ENCODE measurements around the gene ALMS1.
"Not testable (repeated sequence)": the region's sequence is repeated elsewhere in the genome, so short reads cannot be mapped to it uniquely, and the experiment has no call there.

The ALMS1 gene

GRCh38 chr2:73385504-73386341 lies at the start of gene ALMS1:
ALMS1 (plus strand) TSS chr2:73385836; CDS start chr2:73385869, 33 bp downstream.
- H3K9me3 ChIP-seq (ENCODE audit: control insufficient read depth, insufficient read depth, low read length), result no peaks in the 10 kb centered on the region

GRCh38 chr2:73337828-73338227 lies 47.8 kb upstream of the ALMS1 start:
- no peak overlapping the region for H3K9ac ChIP-seq (ENCODE audit: low read depth, low read length)
- no peaks in the 10 kb centered on the region for H3K9me3 ChIP-seq (ENCODE audit: control insufficient read depth, insufficient read depth, low read length)
- no peaks in the 10 kb centered on the region for H3K36me3 ChIP-seq (ENCODE audit: insufficient read depth, low read length)
- H3K4me1 ChIP-seq (ENCODE audit: insufficient read depth, low read length), result no peaks in the 10 kb centered on the region

More at GRCh38 chr2:73385504-73386341, at the start of gene ALMS1:
- H3K9ac ChIP-seq (ENCODE audit: low read depth, low read length), result peak within 1 kb of the TSS; percentile 93
- H3K36me3 ChIP-seq (ENCODE audit: insufficient read depth, low read length), result no peaks in the 10 kb centered on the region
- H3K4me1 ChIP-seq (ENCODE audit: insufficient read depth, low read length), result no peaks in the 10 kb centered on the region

GRCh38 chr2:73339201-73339600 lies 46.4 kb upstream of the ALMS1 start:
- Histone ChIP-seq H3K9me3 (ENCODE audit: control insufficient read depth, insufficient read depth, low read length) (no peaks in the 10 kb centered on the region), H3K36me3 (ENCODE audit: insufficient read depth, low read length) (no peaks in the 10 kb centered on the region), H3K4me1 (ENCODE audit: insufficient read depth, low read length) (no peaks in the 10 kb centered on the region), H3K9ac (ENCODE audit: low read depth, low read length) (no peak overlapping the region)

GRCh38 chr2:73341039-73341438 lies 44.6 kb upstream of the ALMS1 start:
- Histone ChIP-seq H3K4me1 (ENCODE audit: insufficient read depth, low read length) (no peaks in the 10 kb centered on the region), H3K9ac (ENCODE audit: low read depth, low read length) (no peak overlapping the region), H3K9me3 (ENCODE audit: control insufficient read depth, insufficient read depth, low read length) (no peaks in the 10 kb centered on the region), H3K36me3 (ENCODE audit: insufficient read depth, low read length) (no peaks in the 10 kb centered on the region)

GRCh38 chr2:73343992-73344391 lies 41.6 kb upstream of the ALMS1 start:
- Histone ChIP-seq H3K9me3 (ENCODE audit: control insufficient read depth, insufficient read depth, low read length) (no peaks in the 10 kb centered on the region), H3K4me1 (ENCODE audit: insufficient read depth, low read length) (no peaks in the 10 kb centered on the region), H3K36me3 (ENCODE audit: insufficient read depth, low read length) (no peaks in the 10 kb centered on the region), H3K9ac (ENCODE audit: low read depth, low read length) (no peak overlapping the region)

GRCh38 chr2:73344747-73345146 lies 40.9 kb upstream of the ALMS1 start:
- H3K9me3 ChIP-seq (ENCODE audit: control insufficient read depth, insufficient read depth, low read length); H3K9ac ChIP-seq (ENCODE audit: low read depth, low read length); H3K36me3 ChIP-seq (ENCODE audit: insufficient read depth, low read length); H3K4me1 ChIP-seq (ENCODE audit: insufficient read depth, low read length): not testable (repeated sequence)

GRCh38 chr2:73350035-73350691 lies 35.5 kb upstream of the ALMS1 start:
- no peaks in the 10 kb centered on the region for H3K4me1 ChIP-seq (ENCODE audit: insufficient read depth, low read length)
- no peaks in the 10 kb centered on the region for H3K9me3 ChIP-seq (ENCODE audit: control insufficient read depth, insufficient read depth, low read length)
- H3K36me3 ChIP-seq (ENCODE audit: insufficient read depth, low read length), result no peaks in the 10 kb centered on the region
- no peak overlapping the region for H3K9ac ChIP-seq (ENCODE audit: low read depth, low read length)

- Histone ChIP-seq H3K9me3 (ENCODE audit: control insufficient read depth, insufficient read depth, low read length) (no peaks in the 10 kb centered on the region), H3K4me1 (ENCODE audit: insufficient read depth, low read length) (no peaks in the 10 kb centered on the region), H3K9ac (ENCODE audit: low read depth, low read length) (no peak overlapping the region), H3K36me3 (ENCODE audit: insufficient read depth, low read length) (no peaks in the 10 kb centered on the region)
Observed at GRCh38 chr2:73356097-73356496, 29.5 kb upstream of the ALMS1 start.

- no peaks in the 10 kb centered on the region for H3K36me3 ChIP-seq (ENCODE audit: insufficient read depth, low read length)
- no peak overlapping the region for H3K9ac ChIP-seq (ENCODE audit: low read depth, low read length)
Observed at GRCh38 chr2:73359915-73360697, 25.5 kb upstream of the ALMS1 start.

GRCh38 chr2:73366060-73366459 lies 19.6 kb upstream of the ALMS1 start:
- H3K9ac ChIP-seq (ENCODE audit: low read depth, low read length), result no peak overlapping the region
- no peaks in the 10 kb centered on the region for H3K9me3 ChIP-seq (ENCODE audit: control insufficient read depth, insufficient read depth, low read length)
- H3K36me3 ChIP-seq (ENCODE audit: insufficient read depth, low read length), result no peaks in the 10 kb centered on the region
- no peaks in the 10 kb centered on the region for H3K4me1 ChIP-seq (ENCODE audit: insufficient read depth, low read length)

More at GRCh38 chr2:73359915-73360697, 25.5 kb upstream of the ALMS1 start:
- Histone ChIP-seq H3K9me3 (ENCODE audit: control insufficient read depth, insufficient read depth, low read length) (no peaks in the 10 kb centered on the region), H3K4me1 (ENCODE audit: insufficient read depth, low read length) (no peaks in the 10 kb centered on the region)

- no peaks in the 10 kb centered on the region for H3K9me3 ChIP-seq (ENCODE audit: control insufficient read depth, insufficient read depth, low read length)
- H3K9ac ChIP-seq (ENCODE audit: low read depth, low read length), result no peak overlapping the region
- no peaks in the 10 kb centered on the region for H3K36me3 ChIP-seq (ENCODE audit: insufficient read depth, low read length)
- H3K4me1 ChIP-seq (ENCODE audit: insufficient read depth, low read length), result no peaks in the 10 kb centered on the region
Observed at GRCh38 chr2:73368781-73369180, 16.9 kb upstream of the ALMS1 start.

- H3K9ac ChIP-seq (ENCODE audit: low read depth, low read length), result no peak overlapping the region
- H3K36me3 ChIP-seq (ENCODE audit: insufficient read depth, low read length), result no peaks in the 10 kb centered on the region
- H3K4me1 ChIP-seq (ENCODE audit: insufficient read depth, low read length), result no peaks in the 10 kb centered on the region
- H3K9me3 ChIP-seq (ENCODE audit: control insufficient read depth, insufficient read depth, low read length), result no peaks in the 10 kb centered on the region
Observed at GRCh38 chr2:73370348-73370747, 15.3 kb upstream of the ALMS1 start.

- Histone ChIP-seq H3K9me3 (ENCODE audit: control insufficient read depth, insufficient read depth, low read length) (no peaks in the 10 kb centered on the region), H3K36me3 (ENCODE audit: insufficient read depth, low read length) (no peaks in the 10 kb centered on the region), H3K4me1 (ENCODE audit: insufficient read depth, low read length) (no peaks in the 10 kb centered on the region), H3K9ac (ENCODE audit: low read depth, low read length) (no peak overlapping the region)
Observed at GRCh38 chr2:73373344-73373743, 12.3 kb upstream of the ALMS1 start.

- Histone ChIP-seq H3K4me1 (ENCODE audit: insufficient read depth, low read length) (no peaks in the 10 kb centered on the region), H3K9me3 (ENCODE audit: control insufficient read depth, insufficient read depth, low read length) (no peaks in the 10 kb centered on the region), H3K36me3 (ENCODE audit: insufficient read depth, low read length) (no peaks in the 10 kb centered on the region), H3K9ac (ENCODE audit: low read depth, low read length) (no peak overlapping the region)
Observed at GRCh38 chr2:73374269-73374668, 11.4 kb upstream of the ALMS1 start.
